ENCODE results near the gene MED27.

MED27 gene, protein sequence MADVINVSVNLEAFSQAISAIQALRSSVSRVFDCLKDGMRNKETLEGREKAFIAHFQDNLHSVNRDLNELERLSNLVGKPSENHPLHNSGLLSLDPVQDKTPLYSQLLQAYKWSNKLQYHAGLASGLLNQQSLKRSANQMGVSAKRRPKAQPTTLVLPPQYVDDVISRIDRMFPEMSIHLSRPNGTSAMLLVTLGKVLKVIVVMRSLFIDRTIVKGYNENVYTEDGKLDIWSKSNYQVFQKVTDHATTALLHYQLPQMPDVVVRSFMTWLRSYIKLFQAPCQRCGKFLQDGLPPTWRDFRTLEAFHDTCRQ

DNA sequence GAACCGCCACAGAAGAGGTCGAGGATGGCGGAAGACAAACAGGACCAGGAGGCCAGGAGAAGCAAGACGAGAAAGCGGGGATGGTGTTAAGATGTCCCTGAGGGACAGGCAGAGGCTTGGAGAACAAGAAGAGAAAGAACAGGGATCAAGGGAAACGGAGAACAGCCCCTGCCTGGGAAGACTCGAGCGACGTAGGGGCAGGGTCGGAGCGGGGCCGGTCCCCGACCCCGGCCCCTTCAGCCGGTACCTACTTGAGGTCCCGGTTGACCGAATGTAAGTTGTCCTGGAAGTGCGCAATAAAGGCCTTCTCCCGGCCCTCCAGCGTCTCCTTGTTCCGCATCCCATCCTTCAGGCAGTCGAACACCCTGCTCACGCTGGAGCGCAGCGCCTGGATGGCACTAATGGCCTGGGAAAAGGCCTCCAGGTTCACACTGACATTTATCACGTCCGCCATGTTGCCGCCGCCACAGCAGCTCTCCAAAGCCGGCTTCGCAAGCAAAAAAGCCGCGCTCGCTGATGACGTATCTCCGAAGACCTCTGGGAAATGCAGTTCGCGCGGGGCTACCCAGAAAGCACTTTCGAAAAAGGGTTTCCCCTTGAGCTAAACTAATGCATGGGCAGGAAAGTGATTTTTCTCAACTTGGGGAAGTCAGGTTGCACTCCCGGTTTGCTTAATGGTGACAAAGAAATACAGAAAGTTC is at the start of gene MED27:
TSS of gene MED27 (minus strand) at position 477 of the 701 bp plus-strand sequence. CDS start at position 454, 23 bp downstream.
- Histone ChIP-seq H3K36me3 (ENCODE audit: insufficient read depth, low read length) (0 out of 2 replicates have a peak, but pooled peaks cover 2% of the 10 kb centered on the region), H3K9ac (ENCODE audit: low read depth, low read length) (peak within 1 kb of the TSS; percentile 73), H3K4me1 (ENCODE audit: insufficient read depth, low read length) (peaks cover 7% of the 10 kb centered on the region; the same call in 1 of the 2 replicates), H3K9me3 (ENCODE audit: control insufficient read depth, insufficient read depth, low read length) (no peaks in the 10 kb centered on the region)

DNA sequence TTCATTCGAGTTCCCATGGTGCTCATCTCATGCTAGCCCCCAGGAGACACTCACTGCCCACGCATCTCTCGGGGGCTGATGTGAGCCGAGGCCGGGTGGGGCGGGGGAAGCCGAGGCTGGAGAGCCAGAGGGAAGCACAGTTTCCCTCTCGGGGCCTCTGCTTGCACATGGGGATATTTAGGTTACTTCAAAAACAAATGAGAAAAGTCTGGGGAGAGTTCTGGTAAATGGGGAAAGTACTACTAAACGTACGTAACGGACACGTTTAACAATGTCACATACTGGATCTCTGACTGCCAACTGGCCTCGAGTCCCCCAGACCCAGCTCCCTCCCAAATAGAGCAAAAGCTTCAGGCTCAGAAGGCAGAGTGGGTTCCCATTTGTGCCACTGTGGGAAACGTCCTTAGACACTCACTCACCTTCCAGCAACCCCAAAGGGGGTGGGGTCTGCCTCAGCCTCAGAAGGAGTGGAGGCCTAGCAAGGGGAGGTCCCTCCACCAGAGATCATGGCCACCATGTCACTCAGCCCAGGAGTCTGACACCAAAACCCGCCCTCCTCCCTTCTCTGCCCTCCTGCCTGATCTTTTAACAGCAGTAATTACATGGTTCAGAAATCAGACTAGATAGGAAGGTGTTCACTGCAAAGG is 48.3 kb upstream of the MED27 start:
- Histone ChIP-seq H3K9ac (ENCODE audit: low read depth, low read length) (no peak overlapping the region), H3K36me3 (ENCODE audit: insufficient read depth, low read length) (no peaks in the 10 kb centered on the region; the same call in 1 of the 2 replicates), H3K9me3 (ENCODE audit: control insufficient read depth, insufficient read depth, low read length) (no peaks in the 10 kb centered on the region), H3K4me1 (ENCODE audit: insufficient read depth, low read length) (peaks cover 22% of the 10 kb centered on the region)

DNA sequence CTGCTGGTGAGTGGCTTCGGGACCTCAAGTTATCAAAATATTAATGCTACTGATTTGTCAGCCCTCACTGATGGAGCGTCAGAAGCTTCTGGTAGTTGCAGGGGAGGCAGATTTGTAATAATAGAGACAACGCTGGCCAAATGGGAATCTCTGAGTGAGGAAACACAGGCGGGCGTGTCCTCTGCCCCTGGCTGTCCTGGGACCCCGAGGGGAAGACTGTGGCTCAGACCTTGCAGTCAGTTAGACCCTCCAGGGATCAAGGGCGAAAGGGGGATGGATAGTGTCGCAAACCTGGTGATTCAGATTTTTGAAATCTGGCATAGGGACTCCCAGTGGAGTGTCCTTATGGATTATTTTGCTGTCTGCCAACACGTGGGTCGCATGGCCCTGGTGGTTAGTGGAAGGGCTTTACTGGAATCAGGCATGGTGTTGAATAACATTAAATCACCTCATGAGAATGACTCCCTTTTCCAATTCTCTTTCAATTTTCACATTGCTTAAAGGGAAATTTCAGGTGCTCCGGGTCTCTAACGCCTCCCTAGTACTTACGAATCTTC is 47.1 kb upstream of the MED27 start:
- H3K36me3 ChIP-seq (ENCODE audit: insufficient read depth, low read length), result no peaks in the 10 kb centered on the region; the same call in 1 of the 2 replicates
- no peak overlapping the region for H3K9ac ChIP-seq (ENCODE audit: low read depth, low read length)
- H3K4me1 ChIP-seq (ENCODE audit: insufficient read depth, low read length), result peaks cover 27% of the 10 kb centered on the region
- H3K9me3 ChIP-seq (ENCODE audit: control insufficient read depth, insufficient read depth, low read length), result no peaks in the 10 kb centered on the region

DNA sequence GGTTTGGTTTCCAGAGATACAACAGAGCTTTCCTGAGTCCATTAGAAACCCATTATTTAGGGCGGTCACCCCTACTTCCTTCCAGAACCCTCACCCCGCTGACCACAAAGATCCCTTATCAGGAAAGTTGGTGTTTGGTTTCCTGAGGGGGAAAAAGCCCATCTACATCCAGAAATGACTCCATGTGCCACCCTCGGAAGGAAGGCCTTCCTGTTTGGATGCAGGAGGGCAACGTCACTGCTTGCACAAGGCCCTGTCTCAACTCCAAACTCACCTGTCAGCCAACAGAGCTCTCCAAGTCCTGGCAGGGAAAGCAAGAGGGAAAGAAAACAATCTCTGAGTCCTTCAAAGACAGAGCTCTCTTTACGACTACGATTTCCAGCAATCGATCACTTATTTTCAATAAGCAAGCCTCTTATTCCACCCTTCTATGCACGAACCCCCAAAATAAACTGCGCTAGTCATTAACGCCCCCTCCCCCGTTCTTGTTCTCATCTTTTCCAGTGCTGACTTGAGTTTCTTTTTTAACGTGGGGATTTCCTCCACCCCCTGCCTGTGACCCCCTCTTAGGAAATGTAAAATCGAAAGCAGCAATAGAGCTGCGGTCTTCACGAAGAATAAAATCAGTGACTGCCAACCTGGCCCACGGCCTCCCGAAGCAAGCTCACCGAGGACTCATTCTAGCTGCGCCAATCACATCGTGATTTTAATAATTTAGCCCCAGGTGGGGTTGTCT is 46.4 kb upstream of the MED27 start:
- no peaks in the 10 kb centered on the region for H3K9me3 ChIP-seq (ENCODE audit: control insufficient read depth, insufficient read depth, low read length)
- H3K4me1 ChIP-seq (ENCODE audit: insufficient read depth, low read length), result peaks cover 27% of the 10 kb centered on the region
- H3K9ac ChIP-seq (ENCODE audit: low read depth, low read length), result no peak overlapping the region
- no peaks in the 10 kb centered on the region for H3K36me3 ChIP-seq (ENCODE audit: insufficient read depth, low read length)

DNA sequence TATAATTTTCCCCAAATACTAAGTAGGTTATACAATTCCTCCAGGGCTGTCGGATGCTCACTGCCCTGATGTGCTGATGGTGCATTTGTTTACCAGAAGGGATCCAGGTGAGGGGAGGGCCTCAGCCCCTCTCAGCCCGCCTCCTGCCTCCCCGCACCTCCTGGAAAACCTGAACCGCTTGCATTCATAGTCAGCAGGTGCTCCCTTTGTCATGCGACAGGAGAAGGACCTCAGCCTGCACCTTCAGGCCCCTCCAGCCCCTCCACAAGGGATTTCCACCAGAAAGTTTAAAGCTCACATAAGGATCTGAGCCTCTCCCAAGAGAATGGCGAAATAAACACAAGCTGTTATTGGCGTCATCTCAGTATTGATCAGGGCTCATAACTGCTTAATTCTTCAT is 45.7 kb upstream of the MED27 start:
- H3K36me3 ChIP-seq (ENCODE audit: insufficient read depth, low read length), result no peaks in the 10 kb centered on the region
- H3K4me1 ChIP-seq (ENCODE audit: insufficient read depth, low read length), result peaks cover 27% of the 10 kb centered on the region
- H3K9ac ChIP-seq (ENCODE audit: low read depth, low read length), result no peak overlapping the region
- H3K9me3 ChIP-seq (ENCODE audit: control insufficient read depth, insufficient read depth, low read length), result no peaks in the 10 kb centered on the region

DNA sequence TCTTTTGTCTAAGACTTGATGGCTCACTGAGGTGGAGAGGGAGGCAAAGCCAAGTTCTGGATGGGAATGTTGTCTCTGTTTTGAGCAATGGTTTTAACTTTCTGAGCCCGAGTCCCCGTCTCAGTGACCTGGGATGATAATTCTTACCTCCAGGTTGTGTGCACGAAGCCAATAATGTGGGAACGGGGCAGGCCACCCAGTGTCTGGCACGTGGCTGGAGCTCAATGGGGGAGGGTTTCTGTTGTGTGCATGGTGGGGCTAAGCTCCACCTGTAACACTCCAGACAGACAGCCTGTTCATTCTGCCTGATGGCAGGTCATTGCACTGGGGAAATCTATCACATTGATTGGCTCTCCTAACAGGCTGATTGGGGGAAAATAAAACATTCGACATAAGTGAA is 45.1 kb upstream of the MED27 start:
- Histone ChIP-seq H3K9ac (ENCODE audit: low read depth, low read length) (no peak overlapping the region), H3K4me1 (ENCODE audit: insufficient read depth, low read length) (peaks cover 27% of the 10 kb centered on the region), H3K9me3 (ENCODE audit: control insufficient read depth, insufficient read depth, low read length) (no peaks in the 10 kb centered on the region), H3K36me3 (ENCODE audit: insufficient read depth, low read length) (no peaks in the 10 kb centered on the region)

DNA sequence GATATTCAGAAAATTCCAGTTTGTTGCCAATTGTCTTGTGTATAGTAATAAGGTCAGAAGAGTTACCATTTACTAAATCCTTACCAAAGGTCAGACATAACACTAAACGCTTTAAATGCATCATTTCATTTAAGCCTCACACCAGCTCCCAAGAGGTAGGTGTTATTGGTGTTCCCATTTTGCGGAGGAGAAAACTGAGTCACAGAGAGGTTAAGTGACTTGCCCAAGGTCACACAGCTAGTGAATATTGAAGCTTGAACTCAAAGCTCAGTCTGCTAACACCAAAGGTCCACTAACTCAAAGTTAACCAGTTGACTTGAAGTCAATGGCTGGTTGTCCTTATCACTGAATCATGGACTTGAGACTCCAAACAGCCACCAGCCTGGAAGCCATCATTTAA is 41.4 kb upstream of the MED27 start:
- Histone ChIP-seq H3K36me3 (ENCODE audit: insufficient read depth, low read length) (no peaks in the 10 kb centered on the region), H3K4me1 (ENCODE audit: insufficient read depth, low read length) (peaks cover 18% of the 10 kb centered on the region), H3K9me3 (ENCODE audit: control insufficient read depth, insufficient read depth, low read length) (no peaks in the 10 kb centered on the region), H3K9ac (ENCODE audit: low read depth, low read length) (no peak overlapping the region)

DNA sequence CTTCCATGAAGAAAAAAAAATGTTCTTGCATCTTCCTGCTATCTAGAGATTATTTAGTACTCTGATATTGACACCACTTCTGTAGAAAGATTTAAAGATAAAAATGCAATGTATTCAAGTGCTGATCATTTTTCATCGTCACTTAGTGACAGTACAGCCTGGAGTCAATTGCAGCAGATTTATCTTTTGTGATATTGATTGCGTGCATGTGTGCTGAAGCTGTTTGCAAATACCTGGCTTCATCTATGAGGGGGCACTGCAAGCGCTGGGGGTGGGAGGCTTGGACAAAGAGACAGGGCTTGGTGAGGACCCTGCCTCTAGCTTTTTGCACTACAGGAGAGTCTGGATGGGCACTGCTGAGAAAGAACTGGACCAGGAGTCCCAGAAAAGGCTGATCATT is 38.0 kb upstream of the MED27 start:
- Histone ChIP-seq H3K4me1 (ENCODE audit: insufficient read depth, low read length) (peaks cover 5% of the 10 kb centered on the region), H3K9ac (ENCODE audit: low read depth, low read length) (no peak overlapping the region), H3K36me3 (ENCODE audit: insufficient read depth, low read length) (no peaks in the 10 kb centered on the region), H3K9me3 (ENCODE audit: control insufficient read depth, insufficient read depth, low read length) (no peaks in the 10 kb centered on the region)

DNA sequence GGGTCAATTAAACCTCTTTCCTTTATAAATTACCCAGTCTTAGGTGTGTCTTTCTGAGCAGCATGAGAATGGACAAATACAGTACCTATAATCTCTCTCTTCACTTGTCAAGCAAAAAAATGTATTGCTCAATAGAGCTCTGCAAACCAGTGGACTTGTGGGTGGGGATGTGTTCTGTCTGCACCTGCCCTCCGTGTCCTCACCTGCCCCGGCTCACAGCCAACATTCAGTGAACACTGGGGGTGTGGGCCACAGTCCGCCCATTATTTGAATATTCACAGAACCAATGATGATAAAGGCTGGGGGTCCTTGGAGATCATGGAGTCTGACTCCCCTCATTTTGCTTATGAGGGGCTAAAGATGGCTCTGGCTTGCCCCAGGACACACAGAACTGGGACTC is 36.9 kb upstream of the MED27 start:
- no peak overlapping the region for H3K9ac ChIP-seq (ENCODE audit: low read depth, low read length)
- H3K9me3 ChIP-seq (ENCODE audit: control insufficient read depth, insufficient read depth, low read length), result no peaks in the 10 kb centered on the region
- H3K36me3 ChIP-seq (ENCODE audit: insufficient read depth, low read length), result no peaks in the 10 kb centered on the region
- H3K4me1 ChIP-seq (ENCODE audit: insufficient read depth, low read length), result no peaks in the 10 kb centered on the region

DNA sequence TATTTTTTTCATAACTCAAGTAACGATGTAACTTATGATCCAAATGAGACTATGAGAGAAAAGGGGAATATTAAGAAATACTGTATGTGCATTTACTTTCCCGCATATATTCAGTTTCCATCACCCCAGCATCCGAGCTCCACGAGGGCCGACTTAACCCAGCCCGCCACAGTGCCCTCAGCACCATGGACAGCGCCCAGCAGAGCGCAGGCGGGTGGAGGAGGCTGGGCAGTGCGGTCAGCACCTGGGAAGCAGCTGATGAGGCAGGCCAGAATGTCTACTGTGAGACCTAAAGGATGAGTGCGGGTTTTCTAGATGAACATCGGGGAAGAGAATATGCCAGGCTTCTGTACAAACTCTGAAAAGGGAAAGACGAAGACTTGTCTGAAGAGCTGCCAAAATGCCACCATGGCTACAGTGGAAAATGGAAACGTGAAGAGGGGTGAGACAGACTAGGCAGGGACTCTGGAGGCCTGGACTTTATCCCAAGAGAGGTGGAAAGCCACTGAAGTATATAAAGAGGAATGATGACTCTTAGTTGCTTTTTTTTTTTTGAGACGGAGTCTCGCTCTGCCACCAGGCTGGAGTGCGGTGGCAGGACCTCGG is 34.5 kb upstream of the MED27 start:
- Histone ChIP-seq H3K4me1 (ENCODE audit: insufficient read depth, low read length) (no peaks in the 10 kb centered on the region), H3K36me3 (ENCODE audit: insufficient read depth, low read length) (no peaks in the 10 kb centered on the region), H3K9ac (ENCODE audit: low read depth, low read length) (no peak overlapping the region), H3K9me3 (ENCODE audit: control insufficient read depth, insufficient read depth, low read length) (no peaks in the 10 kb centered on the region)

DNA sequence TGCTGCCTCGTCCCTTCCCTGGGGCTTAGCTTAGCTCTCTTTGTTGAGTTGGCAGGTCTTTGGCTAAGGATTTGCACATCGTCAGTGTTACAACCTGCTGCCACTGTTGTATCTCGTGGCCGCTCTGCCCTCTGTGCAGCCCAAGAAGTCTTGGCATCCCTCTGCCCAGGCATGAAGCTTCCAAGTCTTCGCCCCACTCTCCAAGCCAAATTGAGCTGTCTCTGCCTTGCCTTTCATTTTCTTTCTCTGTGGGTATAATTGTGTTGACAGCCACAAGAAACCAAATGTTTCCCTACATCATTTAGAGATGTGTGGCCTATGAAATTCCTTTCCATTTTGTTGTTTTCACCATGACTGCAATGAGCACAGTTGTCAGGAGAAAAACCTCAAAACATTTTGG is 29.6 kb upstream of the MED27 start:
- Histone ChIP-seq H3K9me3 (ENCODE audit: control insufficient read depth, insufficient read depth, low read length) (no peaks in the 10 kb centered on the region), H3K4me1 (ENCODE audit: insufficient read depth, low read length) (no peaks in the 10 kb centered on the region; the same call in 1 of the 2 replicates), H3K9ac (ENCODE audit: low read depth, low read length) (no peak overlapping the region), H3K36me3 (ENCODE audit: insufficient read depth, low read length) (no peaks in the 10 kb centered on the region)

DNA sequence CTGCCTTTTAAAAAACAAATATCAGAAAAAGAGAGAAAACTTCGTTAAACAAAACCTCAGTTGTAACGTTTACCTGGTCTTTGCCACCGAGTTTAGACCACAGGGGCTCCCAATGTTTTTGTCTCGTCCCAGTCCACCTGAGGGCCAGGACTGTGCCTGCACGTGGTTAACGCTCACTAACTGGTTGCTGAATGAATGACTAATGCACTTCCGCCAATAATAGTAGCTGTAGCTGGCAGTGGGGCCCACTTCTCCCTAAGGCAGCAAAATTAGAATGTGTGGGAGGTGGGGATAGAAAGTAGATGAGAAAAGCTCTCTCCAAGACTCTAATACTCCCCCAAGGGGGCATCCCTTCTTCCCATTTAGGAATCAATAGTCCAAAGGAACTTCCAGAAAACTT is 29.1 kb upstream of the MED27 start:
- Histone ChIP-seq H3K9me3 (ENCODE audit: control insufficient read depth, insufficient read depth, low read length) (no peaks in the 10 kb centered on the region), H3K36me3 (ENCODE audit: insufficient read depth, low read length) (no peaks in the 10 kb centered on the region)

DNA sequence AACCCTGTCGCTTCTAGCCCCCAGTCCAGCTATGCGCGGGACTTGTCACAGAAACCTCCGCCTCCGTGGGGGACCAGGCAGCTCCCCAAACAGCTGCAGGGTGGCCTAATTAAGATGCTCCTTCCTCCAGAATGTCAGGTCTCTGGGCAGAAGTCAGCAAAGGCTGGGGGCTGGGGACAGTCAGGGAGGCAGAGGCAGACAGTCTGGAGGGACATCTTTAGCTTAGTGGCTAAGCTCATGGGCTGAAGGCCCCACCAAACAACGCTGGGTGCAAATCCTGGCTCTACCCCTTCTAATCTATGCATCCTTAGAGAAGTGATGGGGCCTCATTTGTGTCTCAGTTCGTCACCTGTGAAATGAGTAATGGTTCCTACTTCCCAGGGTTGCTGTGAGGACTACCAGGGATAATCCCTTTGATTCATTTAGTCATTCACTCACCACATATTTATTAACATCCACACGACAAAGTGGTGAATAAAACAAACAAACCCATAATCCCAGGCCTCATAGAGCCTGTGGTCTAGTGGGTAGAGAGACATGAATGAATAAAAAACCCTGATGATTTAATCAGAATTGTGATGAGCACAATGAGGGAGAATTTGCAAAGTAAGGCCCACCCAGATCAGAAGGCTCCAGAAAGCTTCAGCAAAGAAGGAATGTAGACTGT is 20.2 kb upstream of the MED27 start:
- Histone ChIP-seq H3K36me3 (ENCODE audit: insufficient read depth, low read length) (no peaks in the 10 kb centered on the region), H3K4me1 (ENCODE audit: insufficient read depth, low read length) (no peaks in the 10 kb centered on the region), H3K9ac (ENCODE audit: low read depth, low read length) (no peak overlapping the region), H3K9me3 (ENCODE audit: control insufficient read depth, insufficient read depth, low read length) (no peaks in the 10 kb centered on the region)

More for the DNA sequence above, 29.1 kb upstream of the MED27 start:
- H3K4me1 ChIP-seq (ENCODE audit: insufficient read depth, low read length), result no peaks in the 10 kb centered on the region; the same call in 1 of the 2 replicates
- H3K9ac ChIP-seq (ENCODE audit: low read depth, low read length), result no peak overlapping the region

Measured in ES-I3 (cell line).